ENCODE data around the gene SDK1.

- TF ChIP-seq CTCF (IDR thresholded peaks at IDR 0.05 in 4 of 5, conservative IDR thresholded peaks at IDR 0.05 in 1 of 5) (no peak), POLR2A (IDR thresholded peaks at IDR 0.05) (no peak)
These were observed 723.1 kb downstream of the SDK1 start for GRCh38 chr7:4024133-4024532.
